SW 1271 (cell line): ENCODE measurements around the gene FAM163A.

ENCODE experiments used
- DNase-seq, 2 experiments: peaks; one replicate each; lab custom pipeline; 2025; lab: John Stamatoyannopoulos, UW

Gene FAM163A

GRCh38 chr1:179856296-179856695, 113.2 kb downstream of the FAM163A start:
- no peak for DNase-seq

- DNase-seq, result no peak
These were observed 113.9 kb downstream of the FAM163A start for GRCh38 chr1:179857009-179857408.

DNA sequence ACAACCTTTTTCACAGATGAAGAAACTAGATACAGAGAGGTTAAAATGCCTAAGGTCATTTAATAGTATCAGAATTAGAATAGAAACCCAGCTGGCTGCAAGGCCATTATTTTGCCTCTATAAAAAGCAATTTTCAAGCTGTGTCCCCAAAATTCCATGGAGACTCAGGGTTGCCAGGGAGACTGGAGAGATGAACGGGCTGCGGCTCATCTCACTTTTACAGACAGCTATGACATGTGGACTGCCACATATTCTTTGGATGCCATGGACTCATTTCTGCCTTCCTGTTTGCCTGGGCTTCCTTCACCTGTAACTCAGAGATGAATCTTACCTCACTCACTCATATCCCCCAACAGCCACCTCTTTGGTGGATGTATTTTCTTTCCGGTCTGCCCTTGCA, 117.6 kb downstream of the FAM163A start:
- no peak for DNase-seq

DNA sequence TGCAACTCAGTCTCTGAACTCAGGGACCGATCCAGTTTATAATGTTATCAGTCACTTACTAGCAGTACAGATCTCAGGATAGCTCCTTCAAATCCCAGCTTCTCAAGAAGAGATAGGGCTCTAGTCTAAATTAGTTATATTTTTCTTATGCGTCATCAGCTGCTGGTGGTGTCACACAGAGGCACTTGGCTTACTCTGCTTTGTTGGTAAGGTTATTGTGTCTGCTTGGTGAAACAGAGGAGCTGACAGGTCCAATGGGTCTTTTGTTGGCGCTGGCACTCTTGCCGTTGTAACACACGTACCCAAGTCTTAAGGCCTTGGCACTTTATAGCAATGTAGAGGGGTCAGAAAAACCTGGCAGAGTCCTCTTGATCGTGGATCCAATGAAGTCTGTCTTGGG, 122.3 kb downstream of the FAM163A start:
- DNase-seq, result no peak
